ENCODE measurements around the gene TOMM40.

DNA sequence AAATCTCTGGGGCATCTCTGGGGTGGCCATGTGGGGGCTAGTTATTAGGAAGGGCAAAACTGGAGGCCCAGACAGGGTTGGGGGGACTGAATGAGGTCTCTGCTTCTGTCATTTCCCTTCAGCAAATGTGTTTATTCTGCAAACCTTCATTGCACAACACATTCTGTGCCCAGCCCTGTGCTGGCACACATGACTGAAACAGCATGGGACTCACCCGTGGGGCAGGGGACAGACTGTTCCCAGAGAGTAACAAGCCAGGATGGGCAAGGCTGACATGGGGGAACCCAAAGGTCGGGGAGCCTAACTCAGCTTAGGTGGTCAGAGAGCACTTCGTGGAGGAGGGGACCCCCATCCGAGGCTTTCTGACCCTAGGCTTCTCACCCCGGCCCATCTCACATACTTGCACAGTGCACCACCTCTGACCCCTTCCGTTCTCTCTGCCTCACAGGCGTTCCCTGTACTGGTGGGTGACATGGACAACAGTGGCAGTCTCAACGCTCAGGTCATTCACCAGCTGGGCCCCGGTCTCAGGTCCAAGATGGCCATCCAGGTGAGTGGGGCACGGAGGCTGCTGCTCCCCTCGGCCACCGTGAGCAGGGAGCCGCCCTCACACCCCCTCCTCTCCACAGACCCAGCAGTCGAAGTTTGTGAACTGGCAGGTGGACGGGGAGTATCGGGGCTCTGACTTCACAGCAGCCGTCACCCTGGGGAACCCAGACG, 2.4 kb downstream of the TOMM40 start:
- TF ChIP-seq, protein P1, sequence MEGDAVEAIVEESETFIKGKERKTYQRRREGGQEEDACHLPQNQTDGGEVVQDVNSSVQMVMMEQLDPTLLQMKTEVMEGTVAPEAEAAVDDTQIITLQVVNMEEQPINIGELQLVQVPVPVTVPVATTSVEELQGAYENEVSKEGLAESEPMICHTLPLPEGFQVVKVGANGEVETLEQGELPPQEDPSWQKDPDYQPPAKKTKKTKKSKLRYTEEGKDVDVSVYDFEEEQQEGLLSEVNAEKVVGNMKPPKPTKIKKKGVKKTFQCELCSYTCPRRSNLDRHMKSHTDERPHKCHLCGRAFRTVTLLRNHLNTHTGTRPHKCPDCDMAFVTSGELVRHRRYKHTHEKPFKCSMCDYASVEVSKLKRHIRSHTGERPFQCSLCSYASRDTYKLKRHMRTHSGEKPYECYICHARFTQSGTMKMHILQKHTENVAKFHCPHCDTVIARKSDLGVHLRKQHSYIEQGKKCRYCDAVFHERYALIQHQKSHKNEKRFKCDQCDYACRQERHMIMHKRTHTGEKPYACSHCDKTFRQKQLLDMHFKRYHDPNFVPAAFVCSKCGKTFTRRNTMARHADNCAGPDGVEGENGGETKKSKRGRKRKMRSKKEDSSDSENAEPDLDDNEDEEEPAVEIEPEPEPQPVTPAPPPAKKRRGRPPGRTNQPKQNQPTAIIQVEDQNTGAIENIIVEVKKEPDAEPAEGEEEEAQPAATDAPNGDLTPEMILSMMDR (IDR thresholded peaks at IDR 0.05 in 8 of 11, conservative IDR thresholded peaks at IDR 0.05 in 3 of 11), result no peak
- no peak for TF ChIP-seq POLR2AphosphoS5 (IDR thresholded peaks at IDR 0.05)

Data from spleen (tissue), 7 donors.